ENCODE data around the gene EP300.

DNA sequence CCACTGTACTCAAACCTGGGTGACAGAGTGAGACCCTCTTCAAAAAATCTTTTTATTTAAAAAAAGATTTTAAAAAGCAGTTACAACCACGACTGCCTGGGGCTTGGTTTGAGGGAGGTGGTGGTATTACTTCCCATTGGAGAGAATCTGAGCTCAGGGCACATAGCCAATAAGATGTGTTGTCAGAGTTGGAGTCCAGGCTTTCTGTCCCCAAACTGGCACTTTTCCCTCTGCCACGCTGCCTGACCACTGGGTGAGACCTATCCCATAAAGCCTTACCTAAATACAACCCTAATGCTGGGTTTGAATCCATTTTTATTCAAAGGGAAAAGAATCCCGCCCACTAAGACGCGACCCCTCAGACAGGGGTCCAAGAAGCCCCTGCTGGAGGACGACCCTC is 136.8 kb downstream of the EP300 start:
- TF ChIP-seq EZH2phosphoT487 (IDR thresholded peaks at IDR 0.05; ENCODE audit: borderline replicate concordance, low read length) (no peak), EZH2 (IDR thresholded peaks at IDR 0.05; ENCODE audit: low read length, unreplicated experiment) (no peak)
- TF ChIP-seq, protein P1, sequence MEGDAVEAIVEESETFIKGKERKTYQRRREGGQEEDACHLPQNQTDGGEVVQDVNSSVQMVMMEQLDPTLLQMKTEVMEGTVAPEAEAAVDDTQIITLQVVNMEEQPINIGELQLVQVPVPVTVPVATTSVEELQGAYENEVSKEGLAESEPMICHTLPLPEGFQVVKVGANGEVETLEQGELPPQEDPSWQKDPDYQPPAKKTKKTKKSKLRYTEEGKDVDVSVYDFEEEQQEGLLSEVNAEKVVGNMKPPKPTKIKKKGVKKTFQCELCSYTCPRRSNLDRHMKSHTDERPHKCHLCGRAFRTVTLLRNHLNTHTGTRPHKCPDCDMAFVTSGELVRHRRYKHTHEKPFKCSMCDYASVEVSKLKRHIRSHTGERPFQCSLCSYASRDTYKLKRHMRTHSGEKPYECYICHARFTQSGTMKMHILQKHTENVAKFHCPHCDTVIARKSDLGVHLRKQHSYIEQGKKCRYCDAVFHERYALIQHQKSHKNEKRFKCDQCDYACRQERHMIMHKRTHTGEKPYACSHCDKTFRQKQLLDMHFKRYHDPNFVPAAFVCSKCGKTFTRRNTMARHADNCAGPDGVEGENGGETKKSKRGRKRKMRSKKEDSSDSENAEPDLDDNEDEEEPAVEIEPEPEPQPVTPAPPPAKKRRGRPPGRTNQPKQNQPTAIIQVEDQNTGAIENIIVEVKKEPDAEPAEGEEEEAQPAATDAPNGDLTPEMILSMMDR (conservative IDR thresholded peaks at IDR 0.05; ENCODE audit: low read depth, low read length), result no peak
